GM21360 (cell line): ENCODE measurements around the gene ARHGAP22.

Source experiments
- ATAC-seq: cut with Tn5 transposase; IDR thresholded peaks from one replicate; pipeline ENCODE4 v1.9.1; 2021; ENCODE audit warnings: mild to moderate bottlenecking, moderate library complexity; ENCODE audit not compliant: unreplicated experiment

Gene ARHGAP22

DNA sequence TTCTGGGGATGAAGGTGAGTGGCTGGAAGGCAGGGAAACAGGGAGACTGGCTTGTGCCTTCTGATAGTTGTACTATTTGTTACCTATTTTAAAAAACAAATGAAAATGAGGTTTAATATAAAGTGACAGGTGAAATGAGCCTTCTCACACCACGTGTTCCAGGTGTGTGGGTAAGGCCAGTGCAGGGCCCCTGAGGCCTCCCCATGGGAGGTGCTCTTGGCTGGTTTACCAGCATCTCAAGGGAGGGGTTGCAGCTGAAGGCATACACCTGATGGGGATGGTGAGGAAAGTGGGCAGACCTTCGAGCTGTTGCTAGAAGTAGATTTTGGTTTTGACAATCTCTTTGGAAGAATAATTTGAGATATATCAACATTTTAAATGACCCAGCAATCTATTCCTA lies 103.6 kb downstream of the ARHGAP22 start:
- no peak for ATAC-seq

DNA sequence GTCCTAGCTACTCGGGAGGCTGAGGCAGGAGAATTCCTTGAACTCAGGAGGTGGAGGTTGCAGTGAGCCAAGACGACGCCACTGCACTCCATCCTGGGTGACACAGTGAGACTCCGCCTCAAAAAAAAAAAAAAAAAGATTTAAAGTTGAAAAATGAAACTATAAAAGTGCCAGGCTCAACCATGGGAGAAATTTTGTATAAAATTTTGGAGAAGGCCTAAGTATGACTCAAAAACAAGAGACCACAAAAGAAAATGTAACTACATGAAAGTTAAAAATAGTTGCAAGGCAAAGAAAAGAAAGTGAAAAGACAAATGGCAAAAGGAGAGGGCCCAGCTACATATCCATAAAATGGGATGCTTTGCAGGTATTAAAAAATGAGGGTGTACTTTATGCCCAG lies 104.1 kb downstream of the ARHGAP22 start:
- ATAC-seq = no peak

DNA sequence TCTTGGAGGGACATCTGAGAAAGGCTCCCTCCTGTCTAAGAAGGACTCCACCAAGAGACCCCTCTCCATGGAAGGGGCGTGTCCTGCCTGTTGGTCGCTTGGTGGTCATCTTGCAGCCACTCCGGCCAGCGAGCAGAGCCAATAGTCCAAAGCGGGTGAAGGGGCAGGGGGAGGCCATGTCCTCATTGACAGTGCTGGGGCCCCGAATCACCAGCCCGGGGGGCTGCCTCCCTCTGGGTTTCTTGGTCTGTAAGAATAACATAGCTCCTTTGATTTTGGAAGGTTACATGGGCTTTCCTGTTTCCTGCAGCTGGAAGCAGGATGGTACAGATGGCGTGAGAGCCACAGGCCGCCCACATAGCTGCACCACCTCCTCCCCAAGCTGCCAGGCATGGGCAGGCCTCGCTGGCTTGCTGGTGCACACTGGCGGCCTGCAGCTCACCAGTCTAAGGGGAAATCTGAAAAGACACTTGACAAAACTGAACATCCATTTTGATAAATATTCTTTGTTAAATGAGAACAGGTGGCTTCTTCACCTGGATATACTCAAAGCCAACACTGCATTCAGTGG lies 105.8 kb downstream of the ARHGAP22 start:
- no peak for ATAC-seq

DNA sequence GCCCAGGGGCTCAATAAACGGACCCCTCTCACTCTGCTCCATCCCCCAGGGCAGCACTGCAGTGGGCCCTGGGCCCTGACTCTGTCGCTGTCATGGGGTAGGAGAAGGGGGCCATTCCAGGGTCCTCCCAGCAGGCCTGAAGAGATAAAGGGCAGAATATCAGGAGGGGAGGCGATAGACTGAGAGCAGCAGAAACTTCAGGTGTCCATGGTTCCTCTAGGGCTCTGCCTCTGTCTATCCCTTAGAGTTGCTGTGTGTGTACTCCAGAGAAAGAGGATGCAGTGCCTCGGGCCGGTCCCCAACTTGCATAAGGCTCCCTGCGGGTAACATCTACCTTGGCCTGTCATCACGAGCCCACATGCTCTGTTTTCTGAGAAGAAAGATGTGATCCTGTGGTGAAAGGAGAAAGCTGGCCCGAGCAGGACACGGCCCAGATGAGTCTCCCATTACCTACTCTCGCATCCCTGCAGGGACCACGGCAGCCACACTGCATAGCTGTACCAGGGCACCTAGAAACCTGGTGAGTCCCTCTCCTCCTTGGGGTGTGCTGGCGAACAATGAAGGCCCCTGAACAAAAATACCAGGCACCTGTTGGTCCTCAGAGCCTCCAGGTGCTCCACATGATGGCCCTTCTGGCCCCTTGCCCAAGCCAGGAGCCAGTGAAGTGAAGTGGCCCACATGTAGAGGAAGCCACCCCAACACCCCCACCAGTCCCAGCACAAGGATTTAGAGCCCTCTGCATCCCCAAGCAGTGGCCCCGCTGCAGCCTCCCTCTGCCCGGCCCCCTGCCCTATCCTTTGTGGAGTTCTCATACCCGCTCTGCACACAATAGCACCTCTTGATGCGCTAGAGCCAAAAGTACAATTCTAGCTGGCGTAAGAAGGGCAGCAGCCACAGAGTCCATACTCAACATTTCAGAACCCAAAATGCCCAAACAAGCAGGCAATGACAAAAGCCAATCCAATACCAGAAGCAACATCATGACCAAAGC lies 106.8 kb downstream of the ARHGAP22 start:
- no peak for ATAC-seq

DNA sequence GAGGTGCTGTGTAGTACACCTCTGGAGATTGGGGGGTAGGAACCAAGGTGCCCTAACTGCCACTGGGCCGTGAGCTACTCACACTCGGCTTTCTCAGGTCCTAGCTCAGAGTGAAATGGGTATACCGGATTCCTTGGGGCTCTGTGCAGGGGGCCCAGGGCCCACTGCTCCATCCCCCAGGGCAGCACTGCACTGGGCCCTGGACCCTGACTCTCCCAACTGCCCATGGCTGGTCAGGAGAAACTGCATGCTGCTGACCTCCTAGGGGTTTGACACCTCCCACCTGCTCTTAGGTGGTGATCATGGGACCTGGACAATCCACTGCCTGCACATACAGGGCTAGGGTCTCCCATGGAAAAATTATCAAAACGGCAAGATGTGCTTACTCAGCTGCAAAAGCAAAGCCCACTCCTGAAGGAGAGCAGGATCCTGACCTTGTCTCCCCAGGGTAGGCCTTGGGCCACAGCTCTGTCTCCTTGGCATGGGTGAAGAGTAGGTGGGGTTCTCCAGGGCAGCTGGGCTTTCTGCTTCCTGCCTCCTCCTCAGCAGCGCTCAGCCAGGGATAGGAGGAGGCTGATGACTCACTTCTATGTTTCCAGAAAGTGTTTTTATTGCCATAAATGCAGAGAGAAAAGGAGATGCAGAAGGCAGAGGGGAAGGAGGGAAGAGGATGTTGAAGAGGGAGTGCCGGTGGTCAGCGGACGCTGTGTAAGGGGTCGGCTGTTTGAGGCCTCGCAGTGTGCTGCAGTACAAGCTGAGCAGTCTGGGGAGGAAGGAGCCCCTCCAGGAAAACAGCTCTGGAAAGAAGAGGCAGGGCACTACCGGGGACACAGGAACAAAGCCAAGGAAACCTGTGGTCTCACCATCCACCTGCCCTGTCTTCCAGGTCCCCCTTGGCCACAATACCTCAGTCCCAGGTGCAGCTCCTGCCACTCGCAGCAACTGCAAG lies 107.8 kb downstream of the ARHGAP22 start:
- ATAC-seq = no peak

DNA sequence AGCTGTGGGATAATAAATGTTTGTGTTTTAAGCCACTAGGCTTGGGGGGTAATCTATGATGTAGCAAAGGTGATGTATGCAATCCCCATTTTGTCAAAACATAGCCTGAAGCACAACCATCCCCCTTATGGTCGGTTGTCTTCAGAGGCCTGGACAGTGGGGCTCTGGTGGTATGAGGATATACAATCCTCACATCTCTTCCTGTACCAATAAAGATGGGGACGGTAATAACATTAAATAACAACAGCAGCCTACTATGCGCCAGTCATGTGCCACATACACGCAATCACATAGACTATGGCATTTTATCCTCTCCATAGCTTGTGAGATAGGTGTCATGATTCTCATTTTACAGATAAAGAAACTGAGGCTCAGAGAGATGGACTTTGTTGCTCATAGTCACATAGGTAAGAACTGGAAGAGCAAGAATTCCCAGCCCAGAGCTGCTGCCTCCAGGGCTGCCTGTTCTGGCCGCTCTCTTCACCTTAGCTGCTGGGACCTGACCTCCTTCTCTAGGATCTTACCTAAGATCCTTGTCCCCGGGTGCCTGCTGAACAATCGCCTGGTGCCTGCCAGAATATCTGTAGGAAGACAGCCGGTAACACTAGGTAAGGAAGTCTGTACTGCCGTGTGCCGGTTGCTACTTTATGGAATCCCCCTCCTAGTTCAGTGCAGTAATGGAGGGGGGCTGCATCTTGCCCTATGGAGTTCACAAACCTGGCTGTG lies 108.6 kb downstream of the ARHGAP22 start:
- ATAC-seq = no peak

DNA sequence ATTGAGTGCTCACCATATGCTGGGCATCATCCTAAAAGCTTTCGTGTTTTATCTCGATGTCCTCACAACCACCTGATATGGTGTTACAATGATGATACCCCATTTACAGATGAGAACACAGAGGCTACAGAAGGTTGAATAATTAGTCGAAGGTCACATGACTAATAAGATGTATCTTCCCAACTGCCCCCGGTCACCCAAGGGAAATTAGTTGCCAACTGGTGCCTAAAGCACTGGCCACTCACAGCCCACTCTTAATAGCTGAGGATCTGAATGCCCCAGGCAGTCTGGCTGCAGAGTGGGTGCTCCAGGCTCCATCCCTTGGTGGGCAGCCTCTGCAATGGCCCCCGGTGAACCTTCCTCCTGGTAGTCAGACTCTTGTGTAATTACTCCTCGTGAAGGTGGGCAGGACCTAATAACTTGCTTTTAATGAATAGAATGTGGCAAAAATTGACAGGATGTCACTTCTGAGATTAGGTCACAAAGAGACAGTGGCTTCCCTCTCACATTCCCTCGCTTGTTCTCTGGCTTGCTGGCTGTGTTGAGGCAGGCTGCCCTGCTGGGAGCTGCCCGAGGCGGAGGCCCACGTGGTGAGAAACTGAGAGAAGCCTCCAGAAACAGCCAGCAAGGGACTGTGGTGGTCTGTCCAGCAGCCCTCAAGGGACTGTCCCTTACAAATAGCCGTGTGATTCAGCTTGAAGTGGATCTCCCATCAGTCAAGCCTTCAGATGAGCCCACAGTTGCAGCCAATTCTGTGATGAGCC lies 109.4 kb downstream of the ARHGAP22 start:
- ATAC-seq = no peak

DNA sequence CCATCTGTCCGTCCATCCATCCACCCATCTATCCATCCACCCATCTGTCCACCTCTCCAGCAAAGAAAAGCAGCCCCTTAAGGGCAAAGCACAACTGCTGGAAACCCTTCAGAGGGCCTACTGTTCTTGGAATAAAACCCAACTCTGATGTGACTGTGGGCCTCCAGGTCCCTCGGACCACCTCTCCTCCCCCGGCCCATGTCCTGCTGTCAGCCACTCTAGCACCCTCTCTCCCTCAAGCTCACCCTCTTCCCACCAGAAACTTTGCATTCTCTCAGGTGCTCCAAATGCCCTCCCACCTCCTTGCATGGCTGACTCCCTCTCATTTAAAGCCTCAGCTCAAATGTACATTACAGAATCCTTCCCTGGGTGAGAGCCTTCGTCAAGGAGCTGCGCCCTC lies 110.3 kb downstream of the ARHGAP22 start:
- no peak for ATAC-seq

DNA sequence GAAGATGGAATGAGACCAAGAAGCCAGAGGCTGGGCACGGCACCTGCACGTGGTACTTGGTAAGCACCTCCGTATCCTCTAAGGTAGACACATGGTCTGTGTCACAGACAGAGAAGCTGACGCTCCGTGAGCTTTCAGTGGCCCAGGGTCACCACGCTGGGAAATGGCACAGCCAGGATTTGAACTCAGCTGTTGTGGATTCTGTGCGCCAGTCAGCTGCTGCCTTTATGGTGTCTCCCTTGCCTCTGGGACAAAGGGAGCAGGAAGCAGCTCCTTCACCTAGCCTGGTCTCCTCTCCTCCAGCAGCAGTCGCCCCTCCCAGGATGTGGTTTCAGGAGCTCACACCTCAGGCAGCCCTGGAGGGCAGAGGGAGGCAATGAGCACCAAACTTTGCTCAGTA lies 110.8 kb downstream of the ARHGAP22 start:
- no peak for ATAC-seq

DNA sequence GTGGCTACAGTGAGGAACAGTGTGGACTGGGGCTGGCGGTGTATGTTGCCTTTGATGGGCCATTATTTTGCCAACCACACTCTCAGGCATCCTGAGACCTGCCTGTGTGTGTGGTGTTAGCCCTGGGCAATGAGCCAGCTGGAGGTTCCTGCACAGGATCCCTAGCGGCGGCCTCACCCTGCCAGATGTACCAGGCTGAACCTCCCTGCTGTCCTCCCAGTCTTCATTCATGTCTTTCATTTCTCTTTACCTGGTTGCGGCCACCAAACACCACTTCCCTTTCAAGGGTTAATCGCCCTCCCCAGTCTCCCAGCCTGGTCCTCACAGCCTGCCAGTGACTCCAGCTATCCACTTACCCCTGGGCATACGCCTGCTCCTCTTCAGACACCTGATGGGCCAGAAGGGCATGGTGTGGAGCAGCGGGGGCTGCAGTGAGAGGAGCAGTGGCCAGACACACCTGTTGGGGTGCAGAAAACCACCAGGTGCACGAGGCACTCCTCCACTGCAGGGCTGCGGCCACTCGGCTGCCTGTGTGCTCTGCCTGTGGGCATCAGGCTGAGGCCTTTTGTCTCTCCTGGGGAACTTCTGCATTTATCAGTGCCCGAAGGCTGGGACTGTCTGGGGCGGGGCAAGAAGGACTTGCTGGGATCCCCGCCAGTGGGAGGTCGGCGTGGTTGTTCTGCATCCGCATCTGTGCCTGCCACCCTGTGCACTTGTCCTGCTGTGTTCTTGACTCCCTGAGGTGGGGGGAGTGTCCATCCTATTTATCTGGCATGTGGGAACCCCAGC lies 111.6 kb downstream of the ARHGAP22 start:
- ATAC-seq = no peak

DNA sequence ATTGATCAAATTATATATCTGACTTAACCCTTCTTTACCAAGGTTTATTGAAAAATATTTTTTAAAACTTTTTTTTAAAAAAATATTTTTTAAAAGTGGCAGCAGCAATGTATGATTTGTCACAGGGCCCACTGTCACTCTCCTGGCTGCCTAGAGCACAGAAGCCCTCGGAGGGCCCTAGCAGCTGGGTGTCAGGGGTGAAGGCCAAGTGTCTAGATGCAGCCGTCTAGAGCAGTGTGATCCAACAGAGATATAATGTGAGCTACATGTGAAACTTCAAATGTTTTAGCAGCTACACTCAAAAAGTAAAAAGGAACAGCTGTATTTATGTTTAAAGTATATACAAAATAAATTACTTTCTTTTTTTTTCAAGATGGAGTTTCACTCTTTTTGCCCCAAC lies 112.7 kb downstream of the ARHGAP22 start:
- no peak for ATAC-seq

DNA sequence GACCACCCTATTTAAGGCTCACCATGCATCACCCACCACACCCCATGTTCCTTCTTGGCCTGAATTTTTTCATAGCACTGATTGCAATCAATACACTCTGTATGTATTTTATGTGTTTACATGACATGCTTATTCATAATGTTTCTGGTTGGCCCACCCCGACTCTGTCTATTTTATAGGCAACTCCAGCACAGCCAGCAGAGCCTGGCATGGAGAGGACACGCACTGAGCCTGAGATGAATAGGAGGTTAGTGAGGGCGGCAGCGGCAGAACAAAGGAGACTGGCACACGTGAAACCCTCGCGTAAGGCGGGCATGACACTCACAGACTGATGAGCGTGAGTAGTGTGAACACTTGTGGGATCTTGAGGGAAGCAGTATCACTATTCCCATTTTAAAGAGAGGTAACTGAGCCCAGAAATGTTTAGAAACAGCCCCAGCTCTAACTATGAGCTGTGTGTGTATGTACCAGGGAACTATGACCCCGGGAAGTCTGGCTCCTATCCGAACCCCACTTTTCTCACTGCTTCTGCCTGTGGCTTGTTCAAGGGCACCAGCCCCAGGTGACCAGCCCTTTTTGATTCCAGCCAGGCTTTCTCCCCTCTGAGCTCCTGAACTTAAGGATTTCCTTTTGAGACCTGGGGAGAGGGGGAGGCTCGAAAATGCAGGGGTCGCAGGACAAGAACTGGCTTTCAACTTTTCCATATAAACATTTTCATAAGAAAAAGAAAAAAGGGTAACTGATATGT lies 113.3 kb downstream of the ARHGAP22 start:
- no peak for ATAC-seq

DNA sequence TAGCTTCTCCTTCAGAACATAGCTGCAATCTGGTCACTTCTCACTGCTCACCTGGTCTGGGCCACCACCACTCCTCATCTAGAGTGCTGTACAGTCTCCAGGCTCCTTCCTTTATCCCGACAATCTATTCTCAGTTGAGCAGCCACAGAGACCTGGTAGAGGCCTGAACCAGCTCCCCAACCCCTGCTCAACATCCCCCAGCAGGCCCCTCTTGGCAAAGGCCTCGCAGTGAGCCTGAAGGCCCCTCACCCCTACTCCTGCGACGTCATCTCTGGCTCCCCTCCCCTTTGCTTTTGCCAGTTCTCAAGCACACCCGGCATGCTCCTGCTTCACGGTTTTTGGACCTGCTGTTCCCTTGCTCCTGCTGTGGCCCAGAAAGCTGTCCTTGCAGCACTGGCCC lies 113.9 kb downstream of the ARHGAP22 start:
- no peak for ATAC-seq

DNA sequence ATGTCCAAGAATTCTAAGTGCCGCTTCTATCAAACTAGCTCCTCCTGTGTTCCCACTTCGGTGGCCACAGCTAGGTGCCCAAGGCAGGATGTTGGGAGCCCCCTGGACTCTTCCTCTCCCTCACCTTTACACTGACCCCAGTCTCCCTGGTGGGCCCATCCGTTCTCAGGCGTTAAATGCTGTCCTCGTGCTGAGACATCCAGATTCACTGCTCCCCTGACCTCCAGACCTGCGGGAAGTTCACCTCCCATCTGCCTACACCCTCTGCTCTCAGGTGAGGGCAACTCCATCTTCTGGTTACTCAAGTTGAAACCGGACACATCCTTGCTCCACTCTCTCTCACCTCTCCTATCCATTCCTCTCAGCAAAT lies 114.3 kb downstream of the ARHGAP22 start:
- ATAC-seq = no peak

DNA sequence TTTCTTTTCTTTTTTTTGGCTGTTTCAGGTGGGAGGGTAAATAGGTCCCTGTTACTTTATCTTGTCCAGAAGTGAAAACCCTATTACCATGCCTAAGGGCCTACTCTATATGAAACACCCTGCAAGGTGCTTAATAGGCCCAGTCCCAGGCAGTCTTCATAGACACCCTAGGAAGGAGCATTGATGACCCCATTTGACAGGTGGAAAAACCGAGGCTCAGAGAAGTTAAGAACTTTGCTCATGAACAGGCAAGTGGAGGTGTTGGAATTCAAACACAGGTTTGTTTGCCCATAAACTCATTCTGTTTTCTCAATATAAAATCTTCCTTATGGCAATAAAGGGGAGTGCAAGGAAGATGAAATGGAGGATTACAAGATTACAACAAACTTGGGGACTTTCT lies 115.8 kb downstream of the ARHGAP22 start:
- no peak for ATAC-seq

DNA sequence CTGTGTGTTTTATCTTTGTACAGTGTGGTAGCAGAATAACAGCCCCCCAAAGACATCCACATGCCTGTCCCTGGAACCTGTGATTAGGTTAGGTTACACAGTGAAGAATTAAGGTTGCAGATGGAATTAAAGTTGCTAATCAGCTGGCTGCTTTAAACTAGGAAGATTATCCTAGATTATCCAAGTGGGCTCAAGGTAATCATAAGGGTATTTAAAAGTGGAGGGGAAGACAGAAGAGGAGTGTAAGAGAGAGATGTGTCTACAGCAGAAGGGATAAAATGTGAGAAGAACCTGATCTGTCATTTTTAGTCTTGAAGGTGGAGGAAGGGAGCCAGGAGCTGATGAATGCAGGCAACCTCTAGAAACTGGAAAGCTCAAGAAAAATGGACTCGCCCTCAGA lies 117.6 kb downstream of the ARHGAP22 start:
- no peak for ATAC-seq

DNA sequence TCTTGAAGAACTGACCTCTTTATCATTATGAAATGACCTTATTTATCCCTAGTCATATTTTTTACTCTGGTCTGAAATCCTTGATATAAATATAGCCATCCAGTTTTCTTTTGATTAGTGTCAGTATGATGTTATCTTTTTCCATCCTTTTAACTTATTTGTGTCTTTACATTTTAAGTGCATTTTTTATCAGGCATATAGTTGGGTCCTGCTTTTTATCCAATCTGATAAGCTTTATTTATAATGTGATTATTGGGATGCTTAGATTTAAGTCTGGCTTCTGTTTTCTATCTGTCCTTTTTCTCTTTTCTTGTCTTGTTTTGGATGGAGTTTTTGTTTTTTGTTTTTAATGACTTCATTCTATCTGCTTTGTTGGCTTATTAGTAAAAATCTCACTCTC lies 119.2 kb downstream of the ARHGAP22 start:
- no peak for ATAC-seq

DNA sequence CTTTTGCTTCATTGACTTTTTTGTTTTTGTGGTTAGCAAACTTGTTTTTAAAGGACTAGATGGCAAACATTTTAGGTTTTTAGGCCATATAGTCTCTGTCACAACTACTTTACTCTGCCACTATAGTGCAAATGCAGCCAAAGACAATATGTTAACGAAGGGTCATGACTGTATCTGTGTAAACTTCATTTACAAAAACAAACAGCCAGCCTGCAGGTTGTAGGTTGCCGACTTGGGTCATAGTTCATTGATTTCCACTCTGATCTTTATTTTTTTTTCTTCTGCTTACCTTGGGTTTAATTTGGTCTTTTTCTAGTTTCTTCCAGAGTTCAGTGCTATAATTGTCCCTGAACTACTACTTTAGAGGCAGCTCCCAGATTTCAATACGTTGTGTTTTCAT lies 120.0 kb downstream of the ARHGAP22 start:
- no peak for ATAC-seq

DNA sequence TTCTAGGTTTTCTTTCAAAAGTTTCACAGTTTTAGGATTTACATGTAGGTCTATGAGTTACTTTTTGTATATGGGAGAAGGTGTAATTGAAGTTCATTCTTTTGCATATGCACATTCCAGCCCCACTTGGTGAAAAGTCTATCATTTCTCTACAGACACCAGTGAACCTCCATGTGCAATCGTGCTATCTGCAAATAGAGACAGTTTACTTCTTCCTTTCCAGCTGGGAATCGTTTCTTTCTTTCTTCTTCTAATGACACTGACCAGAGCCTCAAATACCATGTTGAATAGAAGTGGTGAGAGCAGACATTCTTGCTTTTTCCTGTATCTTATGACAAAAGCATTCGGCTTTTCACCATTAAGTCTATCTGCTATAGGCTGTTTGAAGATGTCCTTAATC lies 122.7 kb downstream of the ARHGAP22 start:
- ATAC-seq = no peak
